GM19438 (cell line): ENCODE results near the gene UCP3.

Experiments used
- ATAC-seq: cut with Tn5 transposase; IDR thresholded peaks from one replicate; pipeline ENCODE4 v1.9.1; 2021; ENCODE audit warnings: low read depth; ENCODE audit not compliant: unreplicated experiment

UCP3 gene, protein sequence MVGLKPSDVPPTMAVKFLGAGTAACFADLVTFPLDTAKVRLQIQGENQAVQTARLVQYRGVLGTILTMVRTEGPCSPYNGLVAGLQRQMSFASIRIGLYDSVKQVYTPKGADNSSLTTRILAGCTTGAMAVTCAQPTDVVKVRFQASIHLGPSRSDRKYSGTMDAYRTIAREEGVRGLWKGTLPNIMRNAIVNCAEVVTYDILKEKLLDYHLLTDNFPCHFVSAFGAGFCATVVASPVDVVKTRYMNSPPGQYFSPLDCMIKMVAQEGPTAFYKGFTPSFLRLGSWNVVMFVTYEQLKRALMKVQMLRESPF

DNA sequence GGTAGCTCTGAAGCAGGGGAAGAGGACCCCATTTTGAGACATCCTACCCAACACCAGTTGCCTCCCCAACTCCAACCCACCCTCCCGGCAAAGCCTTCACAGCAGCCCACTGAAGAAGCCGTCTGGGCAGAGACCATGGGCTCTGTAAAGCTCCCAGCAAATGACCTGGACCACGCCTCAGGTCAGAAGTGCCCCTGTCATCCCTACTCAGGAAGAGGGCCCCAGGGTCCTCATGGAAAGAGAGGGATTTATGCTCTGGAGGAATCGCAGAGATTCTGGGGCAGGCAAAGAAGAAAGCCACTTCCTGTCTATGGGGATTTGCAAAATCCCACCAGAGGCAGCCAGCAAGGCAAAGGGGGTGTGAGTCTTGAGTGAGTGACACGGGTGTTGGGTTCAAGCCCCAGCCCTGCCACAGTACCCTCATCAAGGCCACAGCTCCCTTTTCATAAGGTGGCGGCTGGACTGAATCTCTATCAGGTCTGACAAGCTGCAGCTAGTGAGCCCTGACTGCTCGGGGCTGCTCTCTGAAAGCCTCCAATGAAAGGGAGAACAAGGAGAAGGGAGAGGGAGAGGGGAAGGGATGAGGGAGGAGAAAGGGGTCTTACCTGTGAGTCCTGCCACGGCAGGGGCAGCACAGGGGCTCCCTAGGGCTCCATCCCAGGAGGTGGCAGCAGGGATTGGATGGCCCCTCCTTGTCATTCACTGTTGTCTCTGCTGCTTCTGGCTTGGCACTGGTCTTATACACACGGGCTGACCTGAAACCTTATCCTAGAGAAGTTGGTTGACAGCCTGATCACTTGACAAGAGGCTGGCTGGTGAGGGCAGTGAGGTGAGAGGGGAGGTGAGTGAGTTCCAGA is at the start of gene UCP3:
Gene UCP3 (minus strand): TSS at position 713 of the 857 bp plus-strand sequence. CDS start 2,043 bp downstream, outside the sequence.
- ATAC-seq: no peak

DNA sequence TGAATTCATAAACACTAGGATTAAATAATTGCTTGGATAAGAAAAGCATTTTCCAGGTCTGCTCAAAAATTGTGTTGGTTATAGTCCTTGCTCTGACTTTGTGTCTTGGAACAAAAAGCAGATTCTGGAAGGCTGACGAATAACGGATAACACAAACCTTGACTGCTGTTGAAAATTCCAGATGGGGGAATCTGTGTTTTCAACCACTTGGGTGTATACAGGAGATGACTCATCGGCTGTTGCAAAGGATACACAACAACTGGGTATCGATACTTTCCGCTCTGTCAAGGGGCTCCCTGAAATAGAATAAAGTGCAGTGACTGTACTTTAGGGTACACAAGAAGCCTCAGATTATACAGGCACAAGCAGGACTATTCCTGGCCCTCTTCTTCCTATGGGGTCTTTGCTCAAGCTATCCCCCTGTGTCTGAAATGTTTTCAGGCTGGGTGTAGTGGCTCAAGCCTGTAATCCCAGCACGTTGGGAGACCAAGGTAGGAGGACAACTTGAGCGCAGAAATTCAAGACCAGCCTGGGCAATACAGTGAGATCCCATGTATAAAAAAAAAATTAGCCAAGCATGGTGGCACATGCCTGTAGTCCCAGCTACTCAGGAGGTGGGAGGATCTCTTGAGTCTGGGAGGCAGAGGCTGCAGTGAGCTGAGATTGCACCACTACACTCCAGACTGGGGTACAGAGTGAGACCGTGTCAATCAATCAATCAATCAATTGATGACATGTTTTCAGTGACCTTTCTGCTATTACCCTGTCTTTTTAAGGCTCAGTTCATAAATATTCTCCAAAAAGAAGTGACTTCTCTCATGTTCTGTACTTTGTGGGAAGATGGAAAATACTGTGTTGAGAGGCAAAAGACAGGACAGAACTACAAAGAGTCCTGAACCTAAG is 48.6 kb upstream of the UCP3 start:
- no peak for ATAC-seq

DNA sequence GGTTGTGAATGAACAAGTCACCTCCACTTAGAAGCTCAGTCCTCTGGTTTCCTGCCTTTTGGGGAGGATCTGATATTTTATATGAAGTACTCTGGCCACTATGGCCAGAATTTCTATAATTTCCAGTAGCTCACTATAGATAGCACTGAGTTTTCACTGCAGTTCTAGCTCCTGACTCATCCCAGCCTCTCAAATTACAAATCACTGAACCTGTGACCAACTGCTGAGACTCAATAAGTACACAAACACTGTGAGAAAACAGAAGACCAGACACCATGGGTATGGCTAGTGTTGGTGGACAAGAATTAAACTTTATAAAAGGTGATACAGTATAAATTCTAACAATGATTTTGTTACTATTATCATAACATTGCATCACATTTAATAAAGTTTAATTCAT is 47.1 kb upstream of the UCP3 start:
- no peak for ATAC-seq

DNA sequence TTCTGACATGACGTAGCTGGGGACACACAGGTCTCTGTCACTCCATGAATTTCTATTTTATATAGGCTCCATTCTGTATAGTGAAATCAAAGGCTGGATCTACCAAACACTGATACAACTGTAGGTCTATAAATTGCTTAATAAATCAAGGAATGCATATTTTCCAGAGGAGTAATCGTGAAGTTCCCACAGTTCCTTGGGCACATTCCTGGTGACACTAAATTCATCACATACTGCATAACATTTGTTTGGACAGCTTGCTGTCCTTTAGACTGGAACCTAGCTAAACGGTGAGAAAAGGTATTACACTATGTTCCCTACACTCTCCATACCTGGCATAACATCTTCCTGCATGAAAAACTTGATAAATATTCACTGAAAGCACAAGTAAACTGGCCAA is 41.6 kb upstream of the UCP3 start:
- no peak for ATAC-seq

DNA sequence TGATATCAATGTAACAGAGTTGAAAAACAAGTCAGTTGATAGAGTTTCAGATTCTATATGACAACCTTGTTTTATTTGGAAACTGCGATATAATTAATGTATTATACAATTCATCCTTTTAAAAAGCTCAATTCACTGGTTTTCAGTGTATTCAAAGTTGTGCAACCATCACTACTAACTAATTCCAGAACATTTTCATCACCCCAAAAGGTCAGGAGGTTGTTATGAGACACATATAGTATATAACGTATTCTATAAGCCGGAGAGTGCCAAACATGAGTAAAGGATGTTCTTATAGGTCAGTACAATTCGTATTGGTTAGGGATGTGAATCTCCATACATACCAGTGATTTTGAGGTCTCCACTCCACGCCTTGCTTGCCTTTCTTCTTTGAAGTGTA is 40.1 kb upstream of the UCP3 start:
- ATAC-seq: no peak

DNA sequence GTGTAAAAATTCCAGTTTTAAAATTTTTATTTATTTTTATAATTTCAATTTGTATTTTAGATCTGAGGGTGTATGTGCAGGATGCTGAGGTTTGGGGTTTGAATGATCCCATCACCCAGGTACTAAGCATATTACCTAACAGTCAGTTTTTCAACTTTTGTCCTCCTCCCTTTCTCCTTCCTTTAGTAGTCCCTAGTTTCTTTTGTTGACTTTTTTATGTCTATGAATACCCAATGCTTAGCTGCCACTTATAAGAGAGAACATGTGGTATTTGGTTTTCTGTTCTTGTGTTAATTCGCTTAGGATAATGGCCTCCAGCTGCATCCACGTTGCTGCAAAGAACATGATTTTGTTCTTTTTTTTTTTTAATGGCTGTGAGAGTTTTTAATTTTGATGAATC is 35.7 kb upstream of the UCP3 start:
- no peak for ATAC-seq

DNA sequence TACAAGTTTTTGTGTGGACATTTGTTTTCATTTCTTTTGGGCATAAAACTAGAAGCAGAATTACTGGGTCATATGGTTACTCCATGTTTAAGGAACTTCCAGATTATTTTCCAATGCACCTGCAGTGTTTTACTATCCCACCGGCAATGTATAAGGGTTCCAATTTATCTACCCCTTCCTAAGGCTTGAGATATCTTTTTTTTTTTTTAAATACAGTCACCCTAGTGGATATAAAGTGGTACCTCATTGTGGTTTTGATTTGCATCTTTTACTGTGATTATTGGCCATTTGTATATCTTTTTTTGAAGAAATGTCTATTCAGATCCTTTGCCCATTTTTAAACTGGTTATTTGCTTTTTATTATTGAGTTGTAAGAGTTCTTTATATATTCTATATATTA is 34.6 kb upstream of the UCP3 start:
- ATAC-seq: no peak

DNA sequence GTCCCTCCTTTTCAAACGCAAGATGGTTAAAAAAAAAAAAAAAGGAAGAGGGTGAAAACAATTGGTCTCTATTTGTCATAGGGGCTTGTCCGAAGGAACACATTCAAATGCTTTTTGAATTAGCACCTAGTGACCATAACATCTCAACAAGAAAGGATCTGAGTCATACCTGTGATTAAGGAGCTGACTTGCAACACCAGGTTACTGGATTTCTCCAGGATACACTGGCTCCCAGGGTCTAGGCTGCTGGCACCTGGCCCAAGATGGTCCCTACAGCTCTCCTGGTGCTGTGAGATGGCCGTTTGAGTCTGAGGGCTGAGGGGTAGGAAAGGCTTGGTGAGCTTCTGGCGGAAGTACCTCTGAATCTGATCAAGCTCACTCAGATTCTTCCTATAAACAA is 28.4 kb upstream of the UCP3 start:
- ATAC-seq: no peak

DNA sequence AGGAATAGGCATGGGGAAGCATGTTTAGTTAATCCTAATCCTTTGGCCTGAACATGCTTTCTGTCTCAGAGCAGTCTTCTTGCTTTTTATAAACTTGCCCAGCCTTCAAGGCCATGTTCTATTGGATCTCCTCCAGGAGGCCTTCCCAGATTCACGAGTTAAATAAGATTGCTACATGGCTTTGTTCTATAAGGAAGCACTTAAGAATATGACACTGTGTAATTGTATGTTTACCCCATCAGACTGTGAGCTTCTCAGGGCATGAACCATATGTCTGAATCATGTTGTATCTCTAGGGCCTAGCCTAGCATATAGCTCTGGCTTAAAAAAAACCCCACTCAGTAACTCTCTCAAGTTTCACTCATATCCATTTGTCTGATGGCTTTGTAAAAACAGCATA is 26.4 kb upstream of the UCP3 start:
- no peak for ATAC-seq

DNA sequence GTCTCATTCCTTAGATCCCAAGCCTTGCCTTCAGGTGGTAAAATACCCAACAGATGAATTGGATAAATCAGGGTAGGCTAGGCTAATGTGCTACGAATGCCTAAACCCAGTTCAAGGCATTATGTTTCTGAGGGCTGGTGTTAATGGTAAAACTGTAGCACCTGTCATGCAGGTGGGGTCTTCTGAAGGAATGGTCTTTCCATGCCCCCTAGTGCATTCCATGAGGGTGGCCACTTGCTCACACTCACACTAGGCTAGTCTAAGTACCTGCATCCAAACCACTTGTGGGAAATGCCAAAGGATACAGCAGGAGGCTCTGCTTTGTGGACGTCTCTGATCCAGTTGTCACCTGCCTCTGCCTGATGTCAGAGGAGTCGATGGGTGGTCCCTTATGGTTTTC is 24.2 kb upstream of the UCP3 start:
- no peak for ATAC-seq

DNA sequence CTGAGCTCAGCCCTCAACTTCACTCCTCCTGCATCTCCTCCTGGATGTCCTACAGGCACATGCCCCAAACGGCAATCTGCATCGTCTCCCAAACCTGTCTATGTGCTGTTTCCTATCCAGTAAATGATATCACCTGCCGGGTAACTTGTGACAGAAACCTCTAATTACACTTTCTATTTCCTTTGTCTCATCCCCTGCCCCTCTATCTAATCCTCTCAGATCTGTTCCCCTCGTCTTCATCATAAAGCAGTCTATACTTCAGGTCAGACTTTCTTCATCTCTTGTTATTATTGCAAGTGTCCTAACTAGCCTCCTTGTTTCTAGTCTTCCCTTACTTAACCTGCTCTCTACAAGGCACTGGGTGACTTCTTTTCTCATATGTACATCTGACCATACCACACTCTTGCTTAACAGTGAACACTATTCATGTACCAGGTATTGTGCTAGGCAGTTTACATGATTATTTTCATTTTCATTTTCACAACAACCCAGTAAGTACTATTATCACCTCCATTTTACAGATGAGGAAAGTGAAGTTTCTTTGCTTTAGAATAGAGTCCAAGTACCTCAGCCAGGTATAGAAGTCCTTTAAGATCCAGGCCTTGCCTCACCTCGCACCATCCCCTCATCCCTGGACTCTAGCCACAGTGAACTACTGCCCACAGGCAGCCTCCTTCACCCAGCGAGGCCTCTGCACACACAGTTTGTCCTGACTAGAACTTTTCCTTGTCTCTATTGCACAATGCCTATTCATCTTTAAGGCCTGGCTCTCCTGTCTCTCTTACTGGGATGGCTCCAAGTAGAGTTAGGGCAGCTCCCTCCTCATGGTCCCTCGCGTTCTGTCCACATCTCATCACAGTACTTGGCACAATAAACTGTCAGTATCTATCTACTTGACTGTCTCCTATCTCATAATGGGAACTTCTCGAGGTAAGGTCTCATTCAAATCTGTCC is 22.1 kb upstream of the UCP3 start:
- ATAC-seq: no peak

DNA sequence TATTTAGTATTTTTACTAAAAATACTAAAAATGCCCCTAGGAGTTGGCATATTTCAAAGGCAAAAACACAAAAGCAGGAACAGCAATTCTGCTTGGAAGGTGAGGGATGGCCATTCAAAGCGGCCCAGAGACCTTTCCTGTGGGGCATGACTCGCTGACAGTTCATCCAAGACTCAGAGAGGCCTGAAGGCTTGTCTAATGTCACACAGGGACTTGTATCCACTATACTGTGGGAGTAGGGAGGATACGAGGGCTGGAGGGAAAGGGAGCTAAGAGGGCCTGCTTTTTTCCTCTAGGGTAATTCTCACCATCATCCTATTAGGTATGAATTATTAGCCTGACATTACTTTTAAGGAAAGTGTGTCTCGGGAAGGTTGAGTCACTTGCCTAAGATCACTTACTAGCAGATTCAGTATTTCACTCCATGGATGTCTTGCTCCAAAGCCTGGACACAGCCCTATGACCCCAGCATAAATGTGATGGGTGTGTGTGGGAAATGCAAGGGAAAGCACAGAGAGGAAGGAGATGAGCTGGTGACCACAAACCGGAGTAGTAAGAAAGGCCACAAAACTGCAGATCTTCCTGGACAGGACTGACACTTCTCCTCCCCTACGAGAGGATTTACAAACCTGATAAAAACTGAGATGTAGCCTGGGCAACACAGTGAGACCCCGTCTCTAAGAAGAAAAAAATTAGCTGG is 16.7 kb upstream of the UCP3 start:
- ATAC-seq: no peak

DNA sequence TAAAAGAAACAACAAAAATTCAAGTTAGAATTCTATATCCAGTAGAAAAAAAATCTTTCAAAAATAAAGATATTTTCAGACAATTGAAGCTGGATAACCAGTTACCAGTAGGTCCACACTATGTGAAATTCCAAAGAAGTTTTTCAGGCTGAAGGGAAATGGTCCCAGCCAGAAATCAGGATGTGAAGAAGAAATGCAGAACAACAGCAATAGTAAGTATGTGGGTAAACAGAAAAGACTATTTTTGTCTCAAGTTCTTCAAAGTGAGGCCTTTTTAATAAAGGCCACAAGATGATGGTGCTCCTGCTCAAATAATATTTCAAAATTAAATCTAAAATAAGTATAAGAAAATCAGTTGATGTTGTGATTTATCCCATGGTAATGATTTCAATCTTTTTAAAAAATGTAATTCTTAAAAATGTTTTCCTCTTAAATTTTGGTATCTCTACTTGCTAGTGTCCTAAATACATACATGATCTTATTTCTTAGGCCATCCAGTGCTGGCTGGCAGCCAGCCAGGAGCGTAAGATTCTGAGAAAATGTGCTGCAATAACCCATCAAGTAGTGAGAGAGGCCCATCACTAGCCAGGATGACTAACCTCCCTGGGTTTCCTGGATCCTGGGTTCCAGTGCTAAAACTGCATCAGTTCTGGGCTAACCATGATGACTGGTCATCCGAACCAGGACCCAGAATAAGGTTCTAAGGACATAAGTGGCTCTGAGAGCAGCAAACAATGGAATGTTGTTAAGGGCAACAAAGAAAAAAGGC is 15.6 kb upstream of the UCP3 start:
- ATAC-seq: no peak

DNA sequence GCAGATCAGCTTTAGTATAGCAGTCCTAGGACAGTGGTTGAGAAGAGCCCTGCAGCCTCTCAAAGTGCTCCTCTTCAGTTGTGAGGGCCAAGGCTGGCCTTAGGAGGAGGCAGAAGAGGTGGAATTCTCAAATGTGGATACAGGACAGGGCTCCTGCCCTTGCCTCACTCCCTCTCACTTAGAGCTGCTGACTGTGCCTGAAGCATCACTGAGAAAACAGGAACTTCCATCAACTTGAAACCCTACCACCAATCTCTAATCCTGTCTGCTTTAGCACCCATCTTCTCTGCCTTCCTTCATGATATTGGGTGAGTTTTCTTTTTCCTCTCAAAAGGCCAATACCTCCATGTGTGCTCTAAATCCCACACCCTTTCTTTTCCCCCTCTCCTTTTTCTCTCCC is 14.4 kb upstream of the UCP3 start:
- ATAC-seq: no peak

DNA sequence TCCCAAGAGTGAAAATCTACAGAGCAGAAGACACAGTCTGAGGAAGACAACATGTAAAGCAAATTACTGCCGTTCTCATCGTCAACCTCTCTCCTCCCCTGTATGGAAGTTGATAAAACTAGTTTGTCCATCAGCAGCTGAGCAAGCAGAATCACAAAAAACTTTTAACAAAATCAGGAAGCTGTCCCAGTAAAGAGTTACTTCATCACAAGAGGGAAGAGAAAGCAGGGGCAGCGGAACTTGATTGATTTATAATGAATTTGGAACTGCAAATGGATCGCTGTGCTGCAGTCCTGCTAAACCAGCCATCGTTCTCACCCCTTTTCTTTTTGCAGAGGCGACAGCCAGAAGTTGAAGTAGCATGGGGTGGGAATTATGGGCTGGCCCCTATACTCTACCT is 13.7 kb upstream of the UCP3 start:
- no peak for ATAC-seq

DNA sequence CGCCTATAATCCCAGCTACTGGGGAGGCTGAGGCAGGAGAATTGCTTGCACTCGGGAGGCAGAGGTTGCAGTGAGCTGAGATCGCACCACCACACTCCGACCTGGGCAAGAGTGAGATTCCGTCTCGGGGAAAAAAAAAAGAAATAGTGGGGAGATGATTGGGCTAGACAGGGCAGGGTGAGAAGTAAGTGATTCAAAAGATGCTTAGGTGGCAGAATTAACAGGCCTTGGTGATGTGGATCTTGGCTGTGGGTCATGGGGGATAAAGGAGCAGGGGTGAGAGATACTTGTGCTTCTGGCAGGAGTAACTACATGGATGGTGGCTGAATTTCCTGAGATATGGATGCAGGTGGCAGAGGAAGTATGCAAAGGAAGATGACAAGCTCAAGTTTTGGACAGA is 13.1 kb upstream of the UCP3 start:
- no peak for ATAC-seq

DNA sequence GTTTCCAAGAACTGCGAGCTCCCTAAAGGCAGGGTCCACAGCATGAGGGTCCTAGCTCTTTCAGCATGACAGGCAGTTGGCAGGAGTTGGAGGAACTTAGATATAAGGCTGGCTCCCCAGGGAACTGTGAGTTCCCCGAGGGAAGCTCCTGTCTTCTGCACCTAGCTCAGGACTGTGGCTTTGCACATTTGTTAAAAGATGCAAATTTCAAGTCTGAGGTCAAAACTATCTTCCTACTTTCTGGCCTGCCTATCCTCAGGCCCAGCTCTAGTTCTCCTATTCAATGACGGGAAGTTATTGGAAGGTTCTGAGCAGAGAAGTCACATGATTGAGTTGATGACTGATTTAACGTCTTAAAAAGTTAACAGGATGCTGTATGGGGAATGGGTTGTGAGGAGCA is 11.7 kb upstream of the UCP3 start:
- peak; percentile 68 for ATAC-seq

DNA sequence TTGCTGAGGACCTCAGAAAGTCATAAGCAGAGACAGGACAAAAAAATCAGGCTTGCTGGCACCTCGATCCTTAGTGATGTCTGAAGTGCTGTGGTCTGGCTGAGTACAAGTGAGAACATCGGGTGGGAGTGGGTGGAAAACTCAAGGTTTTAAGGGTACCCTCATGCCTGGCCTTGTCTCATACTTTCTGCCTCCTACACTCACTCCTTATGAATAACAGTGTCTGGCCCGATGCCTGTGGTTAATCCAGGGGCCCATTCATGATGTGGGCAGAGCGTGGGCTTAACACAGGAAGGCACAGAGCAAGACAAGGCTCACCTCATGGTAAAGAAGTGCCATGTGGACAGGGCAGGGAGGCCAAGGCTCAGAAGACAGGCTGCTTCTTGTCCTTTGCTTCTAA is 11.0 kb upstream of the UCP3 start:
- ATAC-seq: no peak
